SW 1271 (cell line): ENCODE data around the gene RGS8.
"Not testable (repeated sequence)": the region's sequence is repeated elsewhere in the genome, so short reads cannot be mapped to it uniquely, and the experiment has no call there.

ENCODE experiments used
- DNase-seq, 2 experiments: peaks; one replicate each; lab custom pipeline; 2025; lab: John Stamatoyannopoulos, UW

RGS8 gene

GRCh38 chr1:182702826-182703524 lies 18.6 kb upstream of the RGS8 start:
- no peak for DNase-seq

- DNase-seq = no peak
Measured at GRCh38 chr1:182700351-182700709, 15.9 kb upstream of the RGS8 start.

GRCh38 chr1:182699393-182700350 lies 15.3 kb upstream of the RGS8 start:
- no peak for DNase-seq

GRCh38 chr1:182698971-182699370 lies 14.6 kb upstream of the RGS8 start:
- no peak for DNase-seq

- DNase-seq = not testable (repeated sequence)
Measured at GRCh38 chr1:182693139-182693538, 8.8 kb upstream of the RGS8 start.

GRCh38 chr1:182690886-182691443 lies 6.6 kb upstream of the RGS8 start:
- DNase-seq = no peak

GRCh38 chr1:182688436-182689205 lies 4.2 kb upstream of the RGS8 start:
- no peak for DNase-seq

- DNase-seq = no peak
Measured at GRCh38 chr1:182687361-182687760, 3.0 kb upstream of the RGS8 start.

GRCh38 chr1:182686446-182686845 lies 2.1 kb upstream of the RGS8 start:
- DNase-seq = no peak

- DNase-seq = no peak
Measured at GRCh38 chr1:182685215-182685614, 828 bp upstream of the RGS8 start.

GRCh38 chr1:182682898-182683501 lies 1.4 kb downstream of the RGS8 start:
- no peak for DNase-seq

GRCh38 chr1:182682406-182682805 lies 2.0 kb downstream of the RGS8 start:
- DNase-seq = no peak

- DNase-seq = no peak
Measured at GRCh38 chr1:182681568-182681912, 2.8 kb downstream of the RGS8 start.

GRCh38 chr1:182680901-182681567 lies 3.4 kb downstream of the RGS8 start:
- DNase-seq = no peak

- no peak for DNase-seq
Measured at GRCh38 chr1:182680408-182680807, 4.0 kb downstream of the RGS8 start.

GRCh38 chr1:182679684-182680083 lies 4.7 kb downstream of the RGS8 start:
- no peak for DNase-seq

GRCh38 chr1:182677397-182678098 lies 6.8 kb downstream of the RGS8 start:
- no peak for DNase-seq

GRCh38 chr1:182676274-182676673 lies 8.1 kb downstream of the RGS8 start:
- DNase-seq = no peak

GRCh38 chr1:182674346-182675246 lies 9.8 kb downstream of the RGS8 start:
- DNase-seq = no peak

- no peak for DNase-seq
Measured at GRCh38 chr1:182672487-182672836, 11.9 kb downstream of the RGS8 start.
